HCT116 (cell line): Measurements from ENCODE around the gene CASP12. TPM values are rescaled to one million over a fixed set of nuclear protein-coding genes. Genes with fewer than 3 reads are reported as not detected.

Experiments
- ATAC-seq: fragments of 200-7000 bp; cut with Tn5 transposase; 2 replicates; pipeline ENCODE4 v1.9.1; 2020; ENCODE audit warnings: mild to moderate bottlenecking, moderate library complexity
- BruUV-seq: library from RNA; stranded (reverse); fragments of 400-500 nt; replicated peaks from 2 replicates; lab custom pipeline; 2021; lab: Mats Ljungman, UMichigan
- CTCF ChIA-PET: fragments of 300-600 bp; sonication (Branson Sonifier 250); formaldehyde crosslinking; loops from one replicate; lab custom pipeline; 2021; ENCODE audit warnings: antibody characterized with exemption; lab: Charles Lee
- POLR2A ChIA-PET: fragments of 300-600, 350-600 bp; sonication (Branson Sonifier 250); formaldehyde crosslinking; loops from one replicate; lab custom pipeline; 2021; ENCODE audit warnings: antibody characterized with exemption; lab: Charles Lee
- RAD21 ChIA-PET, 2 experiments: fragments of 300-600 bp; sonication (Branson Sonifier 250); formaldehyde crosslinking; loops; one replicate each; lab custom pipeline; 2023; ENCODE audit warnings: low total read pairs in 2 of 2; ENCODE audit not compliant: uncharacterized antibody in 2 of 2, unreplicated experiment in 2 of 2, low non-redundant PET in 1 of 2; lab: Charles Lee
- DNase-seq: peaks from one replicate; pipeline ENCODE4 v3.0.0-alpha.2; 2010; ENCODE audit warnings: low read depth, low spot score
- H2AFZ ChIP-seq: fragments of 200-600 bp; shearing (Covaris generic), sonication (generic); 2 replicates; pipeline ENCODE4 v1.6.1; 2017; ENCODE audit warnings: low read depth, mixed run types, mixed read lengths, antibody characterized with exemption, low read length; ENCODE audit not compliant: poor library complexity, severe bottlenecking
- H3K27ac ChIP-seq: 2 replicates; pipeline ENCODE4 v1.5.1; 2012; ENCODE audit warnings: low read depth, low read length
- H3K27me3 ChIP-seq: fragments of 200-600 bp; sonication (generic); 2 replicates; pipeline ENCODE4 v1.6.1; 2016; ENCODE audit warnings: mixed run types, low read length, mixed read lengths; ENCODE audit not compliant: insufficient read depth
- H3K36me3 ChIP-seq, 2 experiments: fragments of 200-500 bp in 1 of 2; fragments of 200-600 bp in 1 of 2; sonication (Bioruptor generic) in 1 of 2; sonication (generic) in 1 of 2; 2 replicates each; pipeline versions ENCODE4 v1.5.1 to v1.6.1; 2014 to 2016; ENCODE audit warnings: low read length in 2 of 2, inconsistent platforms in 1 of 2, mixed read lengths in 1 of 2, mixed run types in 1 of 2; ENCODE audit not compliant: insufficient read depth in 2 of 2, control insufficient read depth in 1 of 2
- H3K4me1 ChIP-seq, 2 experiments: fragments of 200-600 bp in 1 of 2; sonication (generic) in 1 of 2; 2 replicates each; pipeline versions ENCODE4 v1.5.1 to v1.6.1; 2012 to 2017; ENCODE audit warnings: low read length in 2 of 2, inconsistent platforms in 1 of 2, mild to moderate bottlenecking in 1 of 2, mixed read lengths in 1 of 2, mixed run types in 1 of 2, moderate library complexity in 1 of 2; ENCODE audit not compliant: insufficient read depth in 2 of 2, control insufficient read depth in 1 of 2
- H3K4me2 ChIP-seq: fragments of 200-600 bp; sonication (generic); 2 replicates; pipeline ENCODE4 v1.6.1; 2017; ENCODE audit warnings: mixed run types, low read length, mixed read lengths
- H3K4me3 ChIP-seq, 2 experiments: fragments of 200-600 bp in 1 of 2; sonication (generic) in 1 of 2; replicated peaks in 1 of 2; 2 replicates each; pipeline ENCODE4 v1.5.1; 2011 to 2016; ENCODE audit warnings: low read length in 2 of 2, control low read depth in 1 of 2, low read depth in 1 of 2, mild to moderate bottlenecking in 1 of 2, mixed read lengths in 1 of 2, mixed run types in 1 of 2
- H3K79me2 ChIP-seq: fragments of 200-600 bp; sonication (generic); 2 replicates; pipeline ENCODE4 v1.6.1; 2017; ENCODE audit warnings: mild to moderate bottlenecking, mixed run types, low read length, moderate library complexity, mixed read lengths; ENCODE audit not compliant: insufficient read depth
- H3K9ac ChIP-seq: fragments of 200-600 bp; sonication (generic); 2 replicates; pipeline ENCODE4 v1.6.1; 2016; ENCODE audit warnings: low read length, mixed read lengths
- H3K9me2 ChIP-seq: fragments of 200-600 bp; sonication (generic), shearing (Covaris generic); 2 replicates; pipeline ENCODE4 v1.6.1; 2017; ENCODE audit warnings: mixed run types, mild to moderate bottlenecking, moderate library complexity; ENCODE audit not compliant: insufficient read depth
- H3K9me3 ChIP-seq, 2 experiments: fragments of 200-500 bp in 1 of 2; fragments of 200-600 bp in 1 of 2; sonication (Bioruptor generic) in 1 of 2; sonication (generic) in 1 of 2; 2 replicates each; pipeline ENCODE4 v1.6.1; 2014 to 2017; ENCODE audit warnings: low read length in 2 of 2, mixed read lengths in 2 of 2, inconsistent platforms in 1 of 2, low read depth in 1 of 2, mild to moderate bottlenecking in 1 of 2, mixed run types in 1 of 2, moderate library complexity in 1 of 2; ENCODE audit not compliant: control insufficient read depth in 1 of 2, insufficient read depth in 1 of 2
- H4K20me1 ChIP-seq: fragments of 200-600 bp; sonication (generic), shearing (Covaris generic); 2 replicates; pipeline ENCODE4 v1.6.1; 2017; ENCODE audit warnings: mixed run types, mild to moderate bottlenecking, moderate library complexity; ENCODE audit not compliant: insufficient read depth
- ATF3 ChIP-seq: IDR thresholded peaks from 2 replicates; pipeline ENCODE4 v1.6.1; 2012
- CEBPB ChIP-seq: IDR thresholded peaks from 2 replicates; pipeline ENCODE4 v1.6.1; 2012; ENCODE audit warnings: low read depth
- CTCF ChIP-seq, 3 experiments: fragments of 200-600 bp in 1 of 3; sonication (generic) in 1 of 3; IDR thresholded peaks in 2 of 3; conservative IDR thresholded peaks in 1 of 3; 2 replicates each; pipeline ENCODE4 v1.5.1; 2012 to 2017; ENCODE audit warnings: low read depth in 2 of 3, low read length in 2 of 3, antibody characterized with exemption in 1 of 3, borderline replicate concordance in 1 of 3, control low read depth in 1 of 3, mild to moderate bottlenecking in 1 of 3, mixed read lengths in 1 of 3, mixed run types in 1 of 3, moderate library complexity in 1 of 3; ENCODE audit not compliant: insufficient read depth in 1 of 3
- FOSL1 ChIP-seq: IDR thresholded peaks from 2 replicates; pipeline ENCODE4 v1.6.1; 2012; ENCODE audit warnings: low read depth
- MAX ChIP-seq: IDR thresholded peaks from 2 replicates; pipeline ENCODE4 v1.6.1; 2012
- POLR2A ChIP-seq: IDR thresholded peaks from 2 replicates; pipeline ENCODE4 v1.7.0; 2011; ENCODE audit warnings: borderline replicate concordance; ENCODE audit not compliant: insufficient read depth, insufficient read length; ENCODE audit errors: extremely low read depth
- RAD21 ChIP-seq: IDR thresholded peaks from 2 replicates; pipeline ENCODE4 v1.6.1; 2012; ENCODE audit warnings: low read depth, mild to moderate bottlenecking
- REST ChIP-seq: IDR thresholded peaks from 2 replicates; pipeline ENCODE4 v1.6.1; 2012; ENCODE audit warnings: low read depth
- SP1 ChIP-seq: IDR thresholded peaks from 2 replicates; pipeline ENCODE4 v1.6.1; 2012; ENCODE audit warnings: low read depth
- SRF ChIP-seq: IDR thresholded peaks from 2 replicates; pipeline ENCODE4 v1.6.1; 2012; ENCODE audit warnings: low read depth
- TCF7L2 ChIP-seq: IDR thresholded peaks from 2 replicates; pipeline ENCODE4 v1.7.0; 2011; ENCODE audit warnings: borderline replicate concordance, inconsistent platforms; ENCODE audit not compliant: insufficient read depth, insufficient read length; ENCODE audit errors: extremely low read depth
- YY1 ChIP-seq: IDR thresholded peaks from 2 replicates; pipeline ENCODE4 v1.6.1; 2011; ENCODE audit warnings: low read length, low read depth, moderate library complexity, mild to moderate bottlenecking; ENCODE audit not compliant: insufficient replicate concordance; ENCODE audit errors: extremely low read depth
- ZBTB33 ChIP-seq: IDR thresholded peaks from 2 replicates; pipeline ENCODE4 v1.6.1; 2011; ENCODE audit warnings: mild to moderate bottlenecking, low read length, moderate library complexity; ENCODE audit not compliant: insufficient replicate concordance; ENCODE audit errors: extremely low read depth
- ZFX ChIP-seq: fragments of 450-650 bp; IDR thresholded peaks from 2 replicates; pipeline ENCODE4 v1.6.1; 2017
- intact Hi-C: fragments of 100-400 bp; cut with micrococcal nuclease; formaldehyde crosslinking; loops from 2 replicates; pipeline ENCODE4 v1.10.0; 2022
- total RNA-seq: library from RNA; stranded (reverse); gene quantifications from one replicate; pipeline ENCODE4 v1.2.1, GENCODE V29; 2021; ENCODE audit not compliant: unreplicated experiment

CASP12 gene
- total RNA-seq, 1 experiment from 2014 or later, result not detected

GRCh38 chr11:104916442-104916841 lies 18.2 kb upstream of the CASP12 start (continued):
- no peak for TF ChIP-seq MAX
- no peak for TF ChIP-seq ZFX
- no peak for TF ChIP-seq ATF3
- TF ChIP-seq, all 23 proteins: peak for 0

GRCh38 chr11:104912102-104912501 lies 13.8 kb upstream of the CASP12 start:
- BruUV-seq, result no TSS peak
- Histone ChIP-seq H3K9me3 (no peaks in the 10 kb centered on the region), H3K4me1 (no peaks in the 10 kb centered on the region), H3K27ac (no peak overlapping the region), H4K20me1 (no peaks in the 10 kb centered on the region), H3K4me2 (no peak overlapping the region), H3K9ac (no peak overlapping the region), H3K27me3 (no peaks in the 10 kb centered on the region), H2AFZ (no peak overlapping the region), H3K9me2 (no peaks in the 10 kb centered on the region), H3K79me2 (no peaks in the 10 kb centered on the region), H3K36me3 (no peaks in the 10 kb centered on the region), H3K4me3 (no peak overlapping the region)
- TF ChIP-seq ZBTB33 (no peak), FOSL1 (no peak), REST (no peak), POLR2A (no peak), CTCF (IDR thresholded peaks at IDR 0.05 in 2 of 3, conservative IDR thresholded peaks at IDR 0.05 in 1 of 3; ENCODE audit: borderline replicate concordance in 1 of 3, insufficient read depth in 1 of 3, low read depth in 2 of 3, low read length in 2 of 3) (no peak), SRF (no peak), CEBPB (no peak), RAD21 (no peak), SP1 (no peak), MAX (no peak), TCF7L2 (no peak), YY1 (no peak)
- POLR2A ChIA-PET, result no interaction called here
- RAD21 ChIA-PET, result no interaction called here
- ATAC-seq, result no peak
- CTCF ChIA-PET, result no interaction called here
- DNase-seq, result no peak
- intact Hi-C loops, result no loop called here
